ENCODE data around the gene IL1R2.
"Not testable (repeated sequence)": the region's sequence is repeated elsewhere in the genome, so short reads cannot be mapped to it uniquely, and the experiment has no call there.

The IL1R2 gene

GRCh38 chr2:102061962-102062795 is 70.4 kb downstream of the IL1R2 start:
- DNase-seq (ENCODE audit: low read depth) = peak; percentile 94

- DNase-seq (ENCODE audit: low read depth) = no peak
These were observed 71.0 kb downstream of the IL1R2 start for GRCh38 chr2:102062802-102063201.

- peak; percentile 66 for DNase-seq (ENCODE audit: low read depth)
These were observed 71.7 kb downstream of the IL1R2 start for GRCh38 chr2:102063487-102063911.

GRCh38 chr2:102063941-102064678 is 72.3 kb downstream of the IL1R2 start:
- DNase-seq (ENCODE audit: low read depth) = peak; percentile 97

- DNase-seq (ENCODE audit: low read depth) = peak; percentile 54
These were observed 73.2 kb downstream of the IL1R2 start for GRCh38 chr2:102064679-102065674.

GRCh38 chr2:102065675-102066252 is 74.0 kb downstream of the IL1R2 start:
- no peak for DNase-seq (ENCODE audit: low read depth)

GRCh38 chr2:102066554-102066953 is 74.8 kb downstream of the IL1R2 start:
- DNase-seq (ENCODE audit: low read depth) = no peak

- not testable (repeated sequence) for DNase-seq (ENCODE audit: low read depth)
These were observed 76.4 kb downstream of the IL1R2 start for GRCh38 chr2:102068126-102068525.

- DNase-seq (ENCODE audit: low read depth) = no peak
These were observed 77.7 kb downstream of the IL1R2 start for GRCh38 chr2:102069311-102069974.

GRCh38 chr2:102070058-102070642 is 78.4 kb downstream of the IL1R2 start:
- DNase-seq (ENCODE audit: low read depth) = peak; percentile 86

GRCh38 chr2:102072741-102073140 is 81.0 kb downstream of the IL1R2 start:
- no peak for DNase-seq (ENCODE audit: low read depth)

GRCh38 chr2:102073168-102073724 is 81.5 kb downstream of the IL1R2 start:
- no peak for DNase-seq (ENCODE audit: low read depth)

GRCh38 chr2:102074152-102074783 is 82.5 kb downstream of the IL1R2 start:
- no peak for DNase-seq (ENCODE audit: low read depth)

- no peak for DNase-seq (ENCODE audit: low read depth)
These were observed 83.7 kb downstream of the IL1R2 start for GRCh38 chr2:102075479-102075878.

GRCh38 chr2:102076512-102076911 is 84.8 kb downstream of the IL1R2 start:
- DNase-seq (ENCODE audit: low read depth) = no peak

Measured in stromal cell of bone marrow (primary cell).